PC-9 (cell line): ENCODE results near the gene ARHGAP10. TPM values are rescaled to one million over a fixed set of nuclear protein-coding genes. Genes with fewer than 3 reads are reported as not detected.

Experiments used
- BruUV-seq: library from RNA; stranded (reverse); fragments of 400-500 nt; replicated peaks from 2 replicates; lab custom pipeline; 2021; lab: Mats Ljungman, UMichigan
- CTCF ChIA-PET: fragments of 300-600 bp; sonication (Branson Sonifier 250); formaldehyde crosslinking; loops from one replicate; lab custom pipeline; 2022; ENCODE audit warnings: antibody characterized with exemption; lab: Charles Lee
- POLR2A ChIA-PET: fragments of 300-600 bp; sonication (Branson Sonifier 250); formaldehyde crosslinking; loops from one replicate; lab custom pipeline; 2022; ENCODE audit warnings: antibody characterized with exemption; ENCODE audit not compliant: unreplicated experiment; lab: Charles Lee
- DNase-seq, 2 experiments: peaks; one replicate each; pipeline versions ENCODE4 v3.0.0 to v3.0.0-alpha.2; 2015 to 2022; ENCODE audit warnings: mixed read lengths in 1 of 2
- H2AFZ ChIP-seq: fragments of 200-600 bp; sonication (generic); 2 replicates; pipeline ENCODE4 v1.8.1; 2017; ENCODE audit warnings: antibody characterized with exemption
- H3F3A ChIP-seq: fragments of 200-600 bp; sonication (generic); 2 replicates; pipeline ENCODE4 v1.8.1; 2017; ENCODE audit warnings: antibody characterized with exemption, mild to moderate bottlenecking, low read depth; ENCODE audit not compliant: insufficient read depth
- H3K27ac ChIP-seq: fragments of 200-600 bp; sonication (generic); 2 replicates; pipeline ENCODE4 v1.6.1; 2016; ENCODE audit warnings: mixed run types
- H3K27me3 ChIP-seq: fragments of 200-600 bp; sonication (generic); 2 replicates; pipeline ENCODE4 v1.6.1; 2016; ENCODE audit warnings: low read depth, mixed run types; ENCODE audit not compliant: insufficient read depth
- H3K36me3 ChIP-seq: fragments of 200-600 bp; sonication (generic); 2 replicates; pipeline ENCODE4 v1.6.1; 2016; ENCODE audit warnings: low read depth, mixed run types
- H3K4me1 ChIP-seq: fragments of 200-600 bp; sonication (generic); replicated peaks from 2 replicates; pipeline ENCODE4 v1.6.1; 2016; ENCODE audit warnings: mixed run types; ENCODE audit not compliant: insufficient read depth
- H3K4me2 ChIP-seq: fragments of 200-600 bp; sonication (generic); 2 replicates; pipeline ENCODE4 v1.6.1; 2017; ENCODE audit warnings: mixed run types
- H3K4me3 ChIP-seq: fragments of 200-600 bp; sonication (generic); 2 replicates; pipeline ENCODE4 v1.6.1; 2016; ENCODE audit warnings: mixed run types
- H3K79me2 ChIP-seq: fragments of 200-600 bp; sonication (generic); 2 replicates; pipeline ENCODE4 v1.6.1; 2017; ENCODE audit warnings: low read depth, mixed run types
- H3K9me2 ChIP-seq: fragments of 200-600 bp; sonication (generic); 2 replicates; pipeline ENCODE4 v1.8.1; 2017; ENCODE audit warnings: mild to moderate bottlenecking; ENCODE audit not compliant: insufficient read depth
- H3K9me3 ChIP-seq: fragments of 200-600 bp; sonication (generic); 2 replicates; pipeline ENCODE4 v1.8.1; 2016; ENCODE audit warnings: low read depth; ENCODE audit not compliant: insufficient read depth
- H4K20me1 ChIP-seq: fragments of 200-600 bp; sonication (generic); 2 replicates; pipeline ENCODE4 v1.8.1; 2017; ENCODE audit not compliant: insufficient read depth
- CTCF ChIP-seq: fragments of 200-600 bp; sonication (generic); conservative IDR thresholded peaks from 2 replicates; pipeline ENCODE4 v1.6.1; 2017; ENCODE audit warnings: mixed run types, antibody characterized with exemption, mild to moderate bottlenecking, moderate library complexity
- EZH2 ChIP-seq: fragments of 200-600 bp; sonication (generic); IDR thresholded peaks from 2 replicates; pipeline ENCODE4 v1.8.0; 2017; ENCODE audit warnings: antibody characterized with exemption, low read depth
- intact Hi-C: fragments of 100-400 bp; cut with micrococcal nuclease; formaldehyde crosslinking; loops from one replicate; pipeline ENCODE4 v1.10.0; 2022; ENCODE audit not compliant: unreplicated experiment
- total RNA-seq: library from RNA; stranded (reverse); gene quantifications from 2 replicates; pipeline ENCODE4 v1.2.3, GENCODE V29; 2021

Gene ARHGAP10
- total RNA-seq, 1 experiment from 2014 or later: 27.5 TPM

DNA sequence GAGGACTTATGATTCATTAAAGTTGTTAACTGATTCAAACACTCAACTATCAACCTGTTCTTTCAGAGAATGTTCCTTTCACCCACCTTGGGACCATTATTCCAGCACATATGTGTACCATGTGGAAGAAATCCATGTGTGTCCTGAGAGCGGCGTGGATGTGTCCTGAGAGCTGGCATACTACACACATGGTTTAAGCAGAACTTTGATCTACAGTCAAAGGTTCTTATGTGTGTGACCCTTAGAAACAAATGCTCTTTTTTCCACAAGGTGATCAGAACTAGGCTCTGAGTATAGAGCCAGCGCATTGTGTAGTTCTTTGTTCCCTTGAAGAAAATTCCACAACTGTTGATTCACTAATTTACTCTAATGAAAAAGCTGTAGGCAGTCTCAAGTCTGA is 378.3 kb downstream of the ARHGAP10 start:
- no TSS peak for BruUV-seq
- no peak overlapping the region for H2AFZ ChIP-seq
- no peaks in the 10 kb centered on the region for H3K79me2 ChIP-seq
- H3K4me2 ChIP-seq: no peak overlapping the region
- no peaks in the 10 kb centered on the region for H3K9me3 ChIP-seq
- H3K4me3 ChIP-seq: no peak overlapping the region
- H3F3A ChIP-seq: no peaks in the 10 kb centered on the region
- H3K27ac ChIP-seq: no peak overlapping the region
- TF ChIP-seq CTCF: no peak
- TF ChIP-seq EZH2: no peak
- no peaks in the 10 kb centered on the region for H3K4me1 ChIP-seq
- no peak for DNase-seq
- CTCF ChIA-PET: no interaction called here
- POLR2A ChIA-PET: no interaction called here
- intact Hi-C loops: no loop called here
- H3K9me2 ChIP-seq: no peaks in the 10 kb centered on the region
- H3K27me3 ChIP-seq: no peaks in the 10 kb centered on the region
- H4K20me1 ChIP-seq: no peaks in the 10 kb centered on the region
- H3K36me3 ChIP-seq: no peaks in the 10 kb centered on the region

DNA sequence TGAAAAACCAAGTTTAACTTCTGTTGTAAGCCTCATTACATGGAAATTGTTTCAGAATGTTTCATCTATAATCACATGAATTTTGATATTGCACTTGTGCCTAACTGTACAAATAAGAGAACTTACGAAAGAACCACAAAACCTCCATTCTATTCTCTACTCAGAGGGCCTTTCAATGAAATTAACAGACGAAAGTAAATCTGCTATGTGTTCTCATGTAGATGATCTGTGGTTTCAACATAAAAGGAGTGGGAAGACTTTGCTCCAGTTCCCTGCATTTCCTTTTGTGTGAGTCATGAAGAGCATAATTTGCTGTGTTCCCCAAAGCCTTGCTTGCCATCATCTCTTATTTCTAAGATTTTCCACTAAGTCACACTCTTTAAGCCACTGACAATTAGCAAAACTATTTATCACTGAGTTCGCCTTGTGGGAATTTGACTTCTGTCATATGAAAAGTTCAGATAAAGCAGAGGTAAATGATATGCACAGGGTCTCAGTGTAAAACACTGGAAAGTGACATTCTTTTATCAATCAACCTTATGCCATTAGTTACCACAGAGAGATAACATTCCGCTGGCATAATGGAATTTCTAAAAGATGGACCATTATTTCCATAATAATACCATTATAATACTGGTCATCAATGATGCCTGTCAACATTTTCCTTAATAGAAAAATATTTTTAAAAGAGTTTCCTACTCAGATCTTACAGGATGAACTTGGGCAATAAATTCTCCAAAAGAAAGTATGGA is 380.5 kb downstream of the ARHGAP10 start:
- intact Hi-C loops: no loop called here
- TF ChIP-seq CTCF (no peak), EZH2 (no peak)
- Histone ChIP-seq H3K4me3 (no peak overlapping the region), H3K36me3 (no peaks in the 10 kb centered on the region), H3F3A (no peaks in the 10 kb centered on the region), H4K20me1 (no peaks in the 10 kb centered on the region), H3K9me2 (no peaks in the 10 kb centered on the region), H3K27ac (no peak overlapping the region), H3K27me3 (no peaks in the 10 kb centered on the region), H3K79me2 (no peaks in the 10 kb centered on the region), H2AFZ (no peak overlapping the region), H3K4me2 (no peak overlapping the region), H3K9me3 (no peaks in the 10 kb centered on the region), H3K4me1 (no peaks in the 10 kb centered on the region)
- DNase-seq: no peak
- POLR2A ChIA-PET: no interaction called here
- CTCF ChIA-PET: no interaction called here
- BruUV-seq: no TSS peak

GRCh38 chr4:148114436-148114835 is 382.5 kb downstream of the ARHGAP10 start:
- Histone ChIP-seq H3K36me3 (no peaks in the 10 kb centered on the region), H3K79me2 (no peaks in the 10 kb centered on the region), H3K4me1 (no peaks in the 10 kb centered on the region), H3F3A (no peaks in the 10 kb centered on the region), H2AFZ (no peak overlapping the region), H3K4me2 (no peak overlapping the region), H3K27ac (no peak overlapping the region), H3K4me3 (no peak overlapping the region), H3K9me3 (no peaks in the 10 kb centered on the region), H4K20me1 (no peaks in the 10 kb centered on the region), H3K9me2 (no peaks in the 10 kb centered on the region), H3K27me3 (no peaks in the 10 kb centered on the region)
- BruUV-seq: no TSS peak
- CTCF ChIA-PET: no interaction called here
- intact Hi-C loops: no loop called here
- no peak for DNase-seq
- POLR2A ChIA-PET: no interaction called here
- no peak for TF ChIP-seq EZH2
- no peak for TF ChIP-seq CTCF
